Bronchial epithelial cell (primary cell): ENCODE data around the gene IL12RB1. TPM values are rescaled to one million over a fixed set of nuclear protein-coding genes. Genes with fewer than 3 reads are reported as not detected.
A peak's percentile ranks its signal among the peaks of the same experiment; 100 is the strongest.

Experiments used
- DNase-seq: peaks from one replicate; pipeline ENCODE4 v3.0.0-alpha.2; 2010; ENCODE audit warnings: low read depth
- FAIRE-seq: peaks from 2 replicates; lab custom pipeline; 2011; peaks lifted over from hg19 to GRCh38; lab: Jason Lieb, UNC
- H3K27me3 ChIP-seq: 2 replicates; pipeline ENCODE4 v1.5.1; 2011; ENCODE audit warnings: low read length; ENCODE audit not compliant: control insufficient read depth, insufficient read depth
- H3K36me3 ChIP-seq: 2 replicates; pipeline ENCODE4 v1.5.1; 2011; ENCODE audit warnings: low read length; ENCODE audit not compliant: control insufficient read depth, insufficient read depth
- H3K4me3 ChIP-seq: 2 replicates; pipeline ENCODE4 v1.5.1; 2011; ENCODE audit warnings: mild to moderate bottlenecking, low read depth, low read length, control low read depth
- total RNA-seq: library from RNA; depleted of rRNA; stranded (reverse); fragments of >200 nt; gene quantifications from 2 replicates; pipeline ENCODE4 v1.2.1, GENCODE V29; 2014
- TF ChIP-seq, protein P1 (sequence below): IDR thresholded peaks from 2 replicates; pipeline ENCODE4 v1.5.1; 2011; ENCODE audit warnings: mild to moderate bottlenecking, moderate library complexity, low read length, control low read depth, inconsistent platforms; ENCODE audit not compliant: insufficient read depth, severe bottlenecking

The IL12RB1 gene
- total RNA-seq, 1 donor from 2014 or later = under 0.01 TPM

DNA sequence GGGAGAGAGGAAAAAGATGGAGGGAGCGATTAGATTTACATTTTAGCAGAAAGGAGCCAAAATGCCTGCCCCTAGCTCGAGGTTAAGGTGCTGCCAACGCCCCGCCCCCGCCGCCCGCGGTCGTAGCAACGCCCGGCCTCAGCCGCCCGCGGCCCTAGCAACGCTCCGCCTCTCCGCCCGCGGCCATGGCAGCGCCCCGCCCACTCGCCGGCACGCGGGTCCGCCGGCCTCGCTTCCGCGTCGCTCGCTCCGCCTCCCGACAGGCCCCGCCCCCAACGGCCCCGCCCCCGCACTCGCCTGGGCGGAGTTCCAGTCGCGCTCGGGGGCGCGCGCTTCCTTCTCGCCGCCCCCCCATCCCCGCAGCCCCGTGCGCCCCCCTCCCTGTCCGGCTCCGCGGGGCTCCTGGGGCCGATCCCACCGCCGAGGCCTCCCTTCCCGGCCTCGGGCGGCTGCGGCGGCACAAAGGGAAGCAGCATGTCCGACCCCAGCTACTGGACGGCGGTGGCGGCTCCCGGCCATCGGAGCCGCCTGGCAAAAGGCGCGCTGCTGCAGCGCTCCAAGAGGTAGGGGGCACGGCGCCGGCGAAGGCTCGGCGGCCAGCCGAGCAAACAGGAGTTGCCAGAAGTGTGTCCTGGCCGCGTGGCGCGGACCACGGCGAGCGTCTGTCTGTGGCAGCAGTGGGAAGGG, 31.1 kb upstream of the IL12RB1 start:
- Histone ChIP-seq H3K4me3 (peak overlapping the region; percentile 67), H3K36me3 (peaks cover 4% of the 10 kb centered on the region), H3K27me3 (no peaks in the 10 kb centered on the region)
- DNase-seq (peak; percentile 13), FAIRE-seq (no peak)
- TF ChIP-seq, protein P1, sequence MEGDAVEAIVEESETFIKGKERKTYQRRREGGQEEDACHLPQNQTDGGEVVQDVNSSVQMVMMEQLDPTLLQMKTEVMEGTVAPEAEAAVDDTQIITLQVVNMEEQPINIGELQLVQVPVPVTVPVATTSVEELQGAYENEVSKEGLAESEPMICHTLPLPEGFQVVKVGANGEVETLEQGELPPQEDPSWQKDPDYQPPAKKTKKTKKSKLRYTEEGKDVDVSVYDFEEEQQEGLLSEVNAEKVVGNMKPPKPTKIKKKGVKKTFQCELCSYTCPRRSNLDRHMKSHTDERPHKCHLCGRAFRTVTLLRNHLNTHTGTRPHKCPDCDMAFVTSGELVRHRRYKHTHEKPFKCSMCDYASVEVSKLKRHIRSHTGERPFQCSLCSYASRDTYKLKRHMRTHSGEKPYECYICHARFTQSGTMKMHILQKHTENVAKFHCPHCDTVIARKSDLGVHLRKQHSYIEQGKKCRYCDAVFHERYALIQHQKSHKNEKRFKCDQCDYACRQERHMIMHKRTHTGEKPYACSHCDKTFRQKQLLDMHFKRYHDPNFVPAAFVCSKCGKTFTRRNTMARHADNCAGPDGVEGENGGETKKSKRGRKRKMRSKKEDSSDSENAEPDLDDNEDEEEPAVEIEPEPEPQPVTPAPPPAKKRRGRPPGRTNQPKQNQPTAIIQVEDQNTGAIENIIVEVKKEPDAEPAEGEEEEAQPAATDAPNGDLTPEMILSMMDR = no peak

DNA sequence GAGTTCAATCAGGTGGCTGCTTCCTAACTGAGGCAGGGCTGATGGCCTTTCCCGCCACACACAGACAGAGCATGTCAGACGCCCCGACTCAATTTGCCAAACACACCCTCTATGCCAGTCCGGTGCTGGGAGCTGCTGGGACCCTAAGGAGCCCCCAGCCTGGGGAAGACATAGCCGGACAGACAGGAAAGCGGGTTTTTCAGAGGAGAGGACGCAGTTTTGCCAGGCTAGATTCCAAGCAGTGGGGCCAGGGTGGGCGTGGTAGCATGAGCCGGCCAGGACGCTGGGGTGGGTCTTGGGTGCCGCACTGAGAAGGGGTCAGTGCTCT, 30.6 kb upstream of the IL12RB1 start:
- Histone ChIP-seq H3K27me3 (no peaks in the 10 kb centered on the region), H3K36me3 (peaks cover 1% of the 10 kb centered on the region), H3K4me3 (peak overlapping the region; percentile 33)
- no peak for FAIRE-seq
- no peak for DNase-seq
- TF ChIP-seq, protein P1 = no peak

- DNase-seq (no peak), FAIRE-seq (no peak)
- H3K4me3 ChIP-seq = no peak overlapping the region
- TF ChIP-seq, protein P1 = no peak
- peaks cover 3% of the 10 kb centered on the region for H3K36me3 ChIP-seq
- no peaks in the 10 kb centered on the region for H3K27me3 ChIP-seq
These were observed 27.7 kb upstream of the IL12RB1 start for GRCh38 chr19:18114483-18114882.

DNA sequence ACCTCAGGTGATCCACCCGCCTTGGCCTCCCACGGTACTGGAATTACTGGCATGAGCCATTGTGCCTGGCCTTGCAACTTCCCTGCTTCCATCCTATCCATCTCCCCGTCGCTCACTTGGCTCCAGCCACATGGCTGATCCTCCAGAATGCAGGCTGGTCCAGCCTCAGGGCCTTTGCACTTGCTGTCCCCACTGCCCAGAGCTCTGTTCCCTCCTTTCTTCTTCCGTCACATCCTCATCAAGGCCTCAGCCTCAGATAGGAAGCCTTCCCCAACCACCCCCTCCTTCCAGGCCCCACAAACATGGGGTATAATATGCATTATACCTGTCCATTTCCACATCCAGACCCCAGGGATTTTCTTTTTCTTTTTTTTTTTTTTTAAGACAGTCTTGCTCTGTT, 27.1 kb upstream of the IL12RB1 start:
- TF ChIP-seq, protein P1 = no peak
- DNase-seq = no peak

GRCh38 chr19:18112989-18113478, 26.3 kb upstream of the IL12RB1 start:
- peak; percentile 60 for DNase-seq
- peaks cover 3% of the 10 kb centered on the region for H3K36me3 ChIP-seq
- FAIRE-seq = peak; percentile 40
- H3K27me3 ChIP-seq = no peaks in the 10 kb centered on the region
- H3K4me3 ChIP-seq = no peak overlapping the region
- TF ChIP-seq, protein P1 = peak; percentile 95

More for the DNA sequence above, 27.1 kb upstream of the IL12RB1 start:
- no peaks in the 10 kb centered on the region for H3K27me3 ChIP-seq
- no peak overlapping the region for H3K4me3 ChIP-seq
- FAIRE-seq = no peak
- H3K36me3 ChIP-seq = peaks cover 3% of the 10 kb centered on the region
